K562 (cell line): ENCODE data around the gene IRGQ. TPM values are rescaled to one million over a fixed set of nuclear protein-coding genes. Genes with fewer than 3 reads are reported as not detected.

ENCODE experiments used
- ATAC-seq: fragments of 200-7000 bp; cut with Tn5 transposase; 3 replicates; pipeline ENCODE4 v1.9.1; 2020; ENCODE audit warnings: moderate library complexity
- BruUV-seq: library from RNA; stranded (reverse); fragments of 400-500 nt; replicated peaks from 2 replicates; lab custom pipeline; 2021; lab: Mats Ljungman, UMichigan
- CTCF ChIA-PET: fragments of 300-600 bp; formaldehyde crosslinking; extraction: SDS; loops from one replicate; lab custom pipeline; 2021; ENCODE audit warnings: low intra/inter-chr PET ratio; lab: Yijun Ruan, JAX
- POLR2A ChIA-PET: fragments of 300-600, 350-650 bp; sonication (Branson Sonifier 250); formaldehyde crosslinking; extraction: SDS; loops from one replicate; lab custom pipeline; 2021; ENCODE audit warnings: antibody characterized with exemption, inconsistent platforms; lab: Yijun Ruan, JAX
- DNase-seq, 4 experiments: peaks; one replicate each; pipeline versions ENCODE4 v3.0.0 to v3.0.0-alpha.2; 2011 to 2018; ENCODE audit warnings: low spot score in 3 of 4, mixed read lengths in 3 of 4; ENCODE audit errors: extremely low read depth in 1 of 4
- FAIRE-seq: peaks from 2 replicates; lab custom pipeline; 2011; peaks lifted over from hg19 to GRCh38; lab: Jason Lieb, UNC
- H2AFZ ChIP-seq: 2 replicates; pipeline ENCODE4 v1.6.0; 2011; ENCODE audit warnings: low read depth, low read length, control low read depth, inconsistent platforms
- H3K27ac ChIP-seq: fragments of 200-600 bp; 3 replicates; pipeline ENCODE4 v1.8.0; 2011; ENCODE audit warnings: low read depth, mild to moderate bottlenecking, control low read depth, inconsistent platforms, low read length, moderate library complexity, mixed read lengths; ENCODE audit errors: extremely low read depth
- H3K27me3 ChIP-seq, 2 experiments: fragments of 300-600 bp in 1 of 2; 2 replicates in 1 of 2; 3 replicates in 1 of 2; pipeline versions ENCODE4 v1.6.0 to v1.8.0; 2011; ENCODE audit warnings: inconsistent platforms in 2 of 2, low read length in 2 of 2, mild to moderate bottlenecking in 1 of 2, mixed read lengths in 1 of 2, moderate library complexity in 1 of 2; ENCODE audit not compliant: control insufficient read depth in 2 of 2, insufficient read depth in 2 of 2
- H3K36me3 ChIP-seq: fragments of 300-600 bp; 3 replicates; pipeline ENCODE4 v1.8.0; 2011; ENCODE audit warnings: mild to moderate bottlenecking, low read length, inconsistent platforms; ENCODE audit not compliant: control insufficient read depth, insufficient read depth
- H3K4me1 ChIP-seq, 2 experiments: fragments of 200-600 bp in 1 of 2; replicated peaks in 1 of 2; 2 replicates in 1 of 2; 3 replicates in 1 of 2; pipeline versions ENCODE4 v1.5.1 to v1.8.0; 2011; ENCODE audit warnings: inconsistent platforms in 2 of 2, low read length in 2 of 2, mild to moderate bottlenecking in 1 of 2, mixed read lengths in 1 of 2, moderate library complexity in 1 of 2; ENCODE audit not compliant: control insufficient read depth in 2 of 2, insufficient read depth in 2 of 2
- H3K4me2 ChIP-seq: 2 replicates; pipeline ENCODE4 v1.6.1; 2011; ENCODE audit warnings: low read length, control low read depth, inconsistent platforms, mixed read lengths; ENCODE audit not compliant: insufficient read depth
- H3K4me3 ChIP-seq: fragments of 200-600 bp; sonication (generic), shearing (Covaris generic); 2 replicates; pipeline ENCODE4 v1.5.1; 2016; ENCODE audit warnings: control low read depth, inconsistent platforms
- H3K79me2 ChIP-seq: fragments of 200-600 bp; 3 replicates; pipeline ENCODE4 v1.8.0; 2011; ENCODE audit warnings: low read length, inconsistent platforms; ENCODE audit not compliant: control insufficient read depth, insufficient read depth
- H3K9ac ChIP-seq, 2 experiments: 2 replicates each; pipeline versions ENCODE4 v1.6.0 to v1.6.1; 2011; ENCODE audit warnings: low read depth in 2 of 2, low read length in 2 of 2, control low read depth in 1 of 2, inconsistent platforms in 1 of 2, mild to moderate bottlenecking in 1 of 2, mixed read lengths in 1 of 2; ENCODE audit not compliant: insufficient read depth in 1 of 2
- H3K9me1 ChIP-seq: one replicate; pipeline ENCODE4 v1.6.0; 2011; ENCODE audit warnings: inconsistent platforms, mild to moderate bottlenecking, low read length, moderate library complexity; ENCODE audit not compliant: control insufficient read depth, insufficient read depth
- H3K9me3 ChIP-seq: replicated peaks from 2 replicates; pipeline ENCODE4 v1.5.1; 2011; ENCODE audit warnings: low read depth, low read length, inconsistent platforms; ENCODE audit not compliant: control insufficient read depth, insufficient read depth
- H4K20me1 ChIP-seq: replicated peaks from 2 replicates; pipeline ENCODE4 v1.6.1; 2011; ENCODE audit warnings: low read length, inconsistent platforms, mixed read lengths; ENCODE audit not compliant: control insufficient read depth, insufficient read depth
- BCOR ChIP-seq: fragments of 450-650 bp; IDR thresholded peaks from 2 replicates; pipeline ENCODE4 v1.6.1; 2016
- NFE2 ChIP-seq: IDR thresholded peaks from 2 replicates; pipeline ENCODE4 v1.6.1; 2014; ENCODE audit warnings: antibody characterized with exemption, low read depth
- STAT5A ChIP-seq: IDR thresholded peaks from 2 replicates; pipeline ENCODE4 v1.6.1; 2012; ENCODE audit warnings: low read length, inconsistent platforms, borderline replicate concordance
- YBX1 ChIP-seq: fragments of 450-650 bp; IDR thresholded peaks from 2 replicates; pipeline ENCODE4 v1.7.1; 2016; ENCODE audit warnings: mild to moderate bottlenecking
- WGBS: fragments of 100-300 bp; shearing (Covaris generic); methylation state at CpG from one replicate; pipeline ENCODE4 v1.1.6; 2016; ENCODE audit warnings: low coverage, mixed read lengths; ENCODE audit not compliant: insufficient coverage; ENCODE audit errors: missing lambda C conversion rate; 5-methylcytosine and 5-hydroxymethylcytosine counted together
- in situ Hi-C: fragments of 300-500 bp; cut with MboI; formaldehyde crosslinking; loops from 4 replicates; pipeline ENCODE4 v1.15.0; 2018; ENCODE audit warnings: inconsistent platforms, mixed read lengths
- intact Hi-C: fragments of 100-400 bp; cut with micrococcal nuclease; formaldehyde crosslinking; loops from 2 replicates; pipeline ENCODE4 v1.14.2; 2022
- polyA plus RNA-seq, 8 experiments: library from polyadenylated mRNA; depleted of rRNA in 4 of 8; stranded (reverse) in 5 of 8; unstranded in 3 of 8; fragments of >200 nt; fragmentation: Nextera tagmentation in 2 of 8; fragmentation: Illumina TruSeq in 1 of 8; extraction: Ambion mirVana in 2 of 8; extraction: Trizol in 1 of 8; gene quantifications; 2 replicates each; pipeline versions ENCODE4 v1.2.1 to v1.2.3, GENCODE V29; 2011 to 2014; ENCODE audit warnings: inconsistent platforms in 1 of 8, missing spikeins in 1 of 8
- total RNA-seq, 7 experiments: library from RNA; depleted of rRNA in 6 of 7; stranded (reverse); fragments of >200 nt in 6 of 7; fragmentation: Illumina TruSeq in 2 of 7; extraction: Trizol in 2 of 7; gene quantifications; 2 replicates each; pipeline versions ENCODE4 v1.2.1 to v1.2.3, GENCODE V29; 2011 to 2021; ENCODE audit warnings: low replicate concordance in 1 of 7

Gene IRGQ
- total and polyA plus RNA-seq, 9 of the 15 experiments (the other 6 are each of a cell fraction or from before 2014, with no cell fraction given), result 3.5 to 19.2 (median 7.9) TPM

DNA sequence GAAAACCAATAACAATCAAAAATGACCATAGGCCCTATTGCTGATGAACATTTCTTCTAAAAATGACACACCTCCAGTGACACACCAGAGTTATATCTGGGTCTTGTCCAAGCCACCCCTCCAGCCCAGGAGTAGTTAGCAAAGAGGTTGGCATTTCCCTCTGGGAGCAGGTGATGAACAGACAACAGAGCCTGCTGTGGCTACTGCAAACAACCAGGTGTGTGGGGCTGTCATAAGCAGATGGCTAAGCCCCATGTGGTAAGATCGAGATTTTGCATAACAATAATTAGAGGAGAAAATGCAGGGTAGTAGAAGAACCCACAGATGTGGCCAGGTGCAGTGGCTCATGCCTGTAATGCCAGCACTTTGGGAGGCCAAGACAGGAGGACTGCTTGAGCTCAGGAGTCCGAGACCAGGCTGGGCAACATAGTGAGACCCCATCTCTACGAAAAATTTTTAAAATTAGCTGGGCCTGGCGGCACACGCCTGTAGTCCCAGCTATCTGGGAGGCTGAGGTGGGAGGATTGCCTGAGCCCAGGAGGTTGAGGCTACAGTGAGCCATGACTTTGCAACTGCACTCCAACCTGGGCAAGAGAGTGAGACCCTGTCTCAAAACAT lies 25.7 kb downstream of the IRGQ start (continued):
- TF ChIP-seq BCOR, result peak; percentile 24; the same call in 1 of the 2 replicates
- TF ChIP-seq NFE2, result peak; percentile 24; the same call in 1 of the 2 replicates
- TF ChIP-seq YBX1, result no peak

DNA sequence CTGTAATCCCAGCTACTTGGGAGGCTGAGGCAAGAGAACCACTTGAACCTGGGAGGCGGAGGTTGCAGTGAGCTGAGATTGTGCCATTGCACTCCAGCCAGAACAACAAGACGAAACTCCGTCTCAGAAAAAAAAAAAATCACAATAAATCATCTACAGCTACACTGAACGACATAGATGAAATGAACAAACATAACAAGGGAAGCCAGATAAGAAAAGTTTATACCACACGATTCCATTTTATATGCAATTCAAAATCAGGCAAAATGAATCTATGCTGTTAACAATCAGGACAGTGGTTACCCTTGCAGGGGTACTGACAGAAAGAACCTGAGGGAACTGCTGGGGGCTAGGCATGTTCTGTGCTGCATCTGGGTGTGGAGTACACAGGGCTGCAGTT lies 26.3 kb downstream of the IRGQ start:
- CTCF ChIA-PET, result no interaction called here
- peaks cover 4% of the 10 kb centered on the region for H3K79me2 ChIP-seq

More for the DNA sequence above, 26.3 kb downstream of the IRGQ start:
- no peak overlapping the region for H3K9ac ChIP-seq
- H3K27ac ChIP-seq, result no peak overlapping the region
- ATAC-seq (no peak), FAIRE-seq (no peak), DNase-seq (no peak)
- H3K27me3 ChIP-seq, result no peaks in the 10 kb centered on the region
- peaks cover 10% of the 10 kb centered on the region; the same call in 2 of the 3 replicates for H3K36me3 ChIP-seq
- in situ Hi-C loops, result no loop called here
- H3K4me3 ChIP-seq, result no peak overlapping the region
- no peaks in the 10 kb centered on the region for H3K9me3 ChIP-seq
- peaks cover 0 to 5% of the 10 kb centered on the region in 2 experiments; a peak in 2 of 5 replicates for H3K4me1 ChIP-seq
- WGBS, result 73% methylated on average over 5 of the region's 5 CpGs
- no TSS peak for BruUV-seq
- no peak overlapping the region for H2AFZ ChIP-seq
- no peaks in the 10 kb centered on the region; the same call in 1 of the 2 replicates for H4K20me1 ChIP-seq
- intact Hi-C loops, result no loop called here
- no peak for TF ChIP-seq STAT5A
- POLR2A ChIA-PET, result interaction anchor here (0.5 kb wide), 1 partner anchor 8 kb away, joined by 3 read pairs; no protein-coding TSS in a partner anchor
- H3K4me2 ChIP-seq, result no peak overlapping the region
- no peaks in the 10 kb centered on the region for H3K9me1 ChIP-seq
